WTC11 (cell line): ENCODE results near the gene TEAD1.

Experiments
- CREM ChIP-seq: sonication (generic); formaldehyde crosslinking; IDR thresholded peaks from 2 replicates; pipeline ENCODE4 v1.8.1; 2022; ENCODE audit warnings: mild to moderate bottlenecking, missing genetic modification reagents, moderate library complexity
- E2F5 ChIP-seq: sonication (generic); formaldehyde crosslinking; IDR thresholded peaks from 2 replicates; pipeline ENCODE4 v1.8.1; 2022; ENCODE audit warnings: mild to moderate bottlenecking, moderate library complexity, missing genetic modification reagents
- NR2C2 ChIP-seq: sonication (generic); formaldehyde crosslinking; IDR thresholded peaks from 2 replicates; pipeline ENCODE4 v1.8.0; 2022; ENCODE audit warnings: mild to moderate bottlenecking, missing genetic modification reagents
- SP1 ChIP-seq: sonication (generic); formaldehyde crosslinking; conservative IDR thresholded peaks from 2 replicates; pipeline ENCODE4 v1.8.1; 2022; ENCODE audit warnings: missing genetic modification reagents
- TF ChIP-seq, protein P1 (sequence below): fragments of 200-600 bp; IDR thresholded peaks from 2 replicates; pipeline ENCODE4 v1.8.0; 2022; ENCODE audit warnings: antibody characterized with exemption

GRCh38 chr11:12826441-12826840 is 152.2 kb downstream of the TEAD1 start:
- TF ChIP-seq SP1: no peak
- TF ChIP-seq, protein P1, sequence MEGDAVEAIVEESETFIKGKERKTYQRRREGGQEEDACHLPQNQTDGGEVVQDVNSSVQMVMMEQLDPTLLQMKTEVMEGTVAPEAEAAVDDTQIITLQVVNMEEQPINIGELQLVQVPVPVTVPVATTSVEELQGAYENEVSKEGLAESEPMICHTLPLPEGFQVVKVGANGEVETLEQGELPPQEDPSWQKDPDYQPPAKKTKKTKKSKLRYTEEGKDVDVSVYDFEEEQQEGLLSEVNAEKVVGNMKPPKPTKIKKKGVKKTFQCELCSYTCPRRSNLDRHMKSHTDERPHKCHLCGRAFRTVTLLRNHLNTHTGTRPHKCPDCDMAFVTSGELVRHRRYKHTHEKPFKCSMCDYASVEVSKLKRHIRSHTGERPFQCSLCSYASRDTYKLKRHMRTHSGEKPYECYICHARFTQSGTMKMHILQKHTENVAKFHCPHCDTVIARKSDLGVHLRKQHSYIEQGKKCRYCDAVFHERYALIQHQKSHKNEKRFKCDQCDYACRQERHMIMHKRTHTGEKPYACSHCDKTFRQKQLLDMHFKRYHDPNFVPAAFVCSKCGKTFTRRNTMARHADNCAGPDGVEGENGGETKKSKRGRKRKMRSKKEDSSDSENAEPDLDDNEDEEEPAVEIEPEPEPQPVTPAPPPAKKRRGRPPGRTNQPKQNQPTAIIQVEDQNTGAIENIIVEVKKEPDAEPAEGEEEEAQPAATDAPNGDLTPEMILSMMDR: no peak
- TF ChIP-seq NR2C2 (CRISPR knock-in tag): no peak
- TF ChIP-seq CREM (CRISPR knock-in tag): no peak
- no peak for TF ChIP-seq E2F5 (CRISPR knock-in tag)
